ENCODE data around the gene GFOD1. TPM values are rescaled to one million over a fixed set of nuclear protein-coding genes. Genes with fewer than 3 reads are reported as not detected.

GFOD1 gene
- total and polyA plus RNA-seq, 8 donors: 1.4 to 2.7 (median 2.1) TPM

GRCh38 chr6:13357551-13358075 is 129.8 kb downstream of the GFOD1 start:
- ATAC-seq (no peak), FAIRE-seq (no peak), DNase-seq (no peak)
- WGBS, 2 donors: 88 to 90% methylated on average over 14 of the region's 14 CpGs
- intact Hi-C loops (cut with DNase I): no loop called here
- Histone ChIP-seq H3K27me3 (no peaks in the 10 kb centered on the region), H3K4me3 (no peak overlapping the region), H3K9me3 (no peaks in the 10 kb centered on the region), H3K36me3 (no peaks in the 10 kb centered on the region), H3K27ac (no peak overlapping the region), H3K4me1 (no peaks in the 10 kb centered on the region)
- TF ChIP-seq CTCF (IDR thresholded peaks at IDR 0.05): no peak

- FAIRE-seq (no peak), ATAC-seq (no peak), DNase-seq (no peak)
- Histone ChIP-seq H3K27ac (no peak overlapping the region), H3K4me1 (no peaks in the 10 kb centered on the region), H3K27me3 (no peaks in the 10 kb centered on the region), H3K36me3 (no peaks in the 10 kb centered on the region), H3K4me3 (no peak overlapping the region), H3K9me3 (no peaks in the 10 kb centered on the region)
- WGBS, 2 donors: 76 to 79% methylated on average over 6 of the region's 6 CpGs
- TF ChIP-seq CTCF (IDR thresholded peaks at IDR 0.05): no peak
- intact Hi-C loops (cut with DNase I): no loop called here
Observed at GRCh38 chr6:13355999-13356785, 131.2 kb downstream of the GFOD1 start.

- no peak overlapping the region for H3K4me3 ChIP-seq
- no peak for TF ChIP-seq CTCF (IDR thresholded peaks at IDR 0.05)
- H3K36me3 ChIP-seq: no peaks in the 10 kb centered on the region
- H3K4me1 ChIP-seq: no peaks in the 10 kb centered on the region
- FAIRE-seq: no peak
- no peak for DNase-seq
- intact Hi-C loops (cut with DNase I): no loop called here
- H3K27ac ChIP-seq: peak overlapping the region in 1 of 4 donors; percentile 4
- H3K27me3 ChIP-seq: no peaks in the 10 kb centered on the region
- 76 to 78% methylated on average over 7 of the region's 7 CpGs for WGBS, 2 donors
- peak in 3 of 4 donors; percentile 39 to 86 (median 76) for ATAC-seq
- H3K9me3 ChIP-seq: no peaks in the 10 kb centered on the region
Observed at GRCh38 chr6:13355043-13355945, 132.1 kb downstream of the GFOD1 start.

GRCh38 chr6:13354331-13355042 is 132.9 kb downstream of the GFOD1 start:
- Histone ChIP-seq H3K27ac (peak overlapping the region in 1 of 4 donors; percentile 4), H3K36me3 (no peaks in the 10 kb centered on the region), H3K27me3 (no peaks in the 10 kb centered on the region), H3K4me1 (no peaks in the 10 kb centered on the region), H3K9me3 (no peaks in the 10 kb centered on the region), H3K4me3 (no peak overlapping the region)
- no peak for DNase-seq
- intact Hi-C loops (cut with DNase I): no loop called here
- no peak for FAIRE-seq
- 80% methylated on average over 13 of the region's 13 CpGs for WGBS, 2 donors
- ATAC-seq: peak in 2 of 4 donors; percentile 33 to 61
- no peak for TF ChIP-seq CTCF (IDR thresholded peaks at IDR 0.05)
